ENCODE data around the gene TDRD10. TPM values are rescaled to one million over a fixed set of nuclear protein-coding genes. Genes with fewer than 3 reads are reported as not detected.

TDRD10 gene
- under 1 TPM in 1 of 2 donors, not detected in 1; 0.12 TPM for total RNA-seq
- total RNA-seq, result 0 reads per million in 2 donors

- H3K36me3 Mint-ChIP-seq (ENCODE audit: low read depth), result peaks cover 12% of the 10 kb centered on the region
- peak within 1 kb of the TSS; percentile 47 for H3K27ac Mint-ChIP-seq
- ATAC-seq (peak; percentile 58), DNase-seq (peak in 1 of 3 donors; percentile 18)
- no peaks in the 10 kb centered on the region for H3K9me3 ChIP-seq (ENCODE audit: control insufficient read depth, low read length, poor library complexity, severe bottlenecking)
- H3K4me1 Mint-ChIP-seq, result peaks cover 6% of the 10 kb centered on the region
- peak within 1 kb of the TSS; percentile 79 for H3K4me3 Mint-ChIP-seq
- peaks cover 50% of the 10 kb centered on the region for H3K27me3 Mint-ChIP-seq
Measured at GRCh38 chr1:154502066-154502743, at the start of gene TDRD10, which contains the start of gene SHE. Gene TDRD10 (plus strand): TSS chr1:154502219. CDS start chr1:154506904, 4,685 bp downstream. Gene SHE (minus strand): TSS chr1:154502412. CDS start chr1:154502026, 386 bp downstream.

DNA sequence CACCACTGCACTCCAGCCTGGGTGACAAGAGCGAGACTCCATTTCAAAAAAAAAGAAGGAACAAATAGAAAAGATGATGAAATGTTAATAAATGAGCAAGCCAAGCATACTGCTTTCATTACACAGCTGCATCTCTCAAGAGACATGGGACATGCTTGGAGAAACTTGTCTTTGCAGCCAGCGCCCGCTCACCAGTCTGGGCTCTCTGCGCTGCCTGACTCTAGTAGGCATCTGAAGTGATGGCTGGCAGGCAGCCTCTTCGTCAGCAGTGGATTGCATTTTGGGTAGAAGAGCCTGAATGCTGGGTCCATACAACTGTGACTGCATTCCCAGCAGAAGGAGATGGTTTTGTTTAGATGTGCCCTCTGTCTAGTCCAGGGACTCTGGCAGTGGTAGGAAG, 48.9 kb upstream of the TDRD10 start:
- H3K36me3 Mint-ChIP-seq (ENCODE audit: low read depth), result peaks cover 22% of the 10 kb centered on the region
- DNase-seq, result no peak
- H3K9me3 ChIP-seq (ENCODE audit: control insufficient read depth, low read length, poor library complexity, severe bottlenecking), result no peaks in the 10 kb centered on the region
- H3K27ac Mint-ChIP-seq, result peak overlapping the region; percentile 92
- H3K27me3 Mint-ChIP-seq, result no peaks in the 10 kb centered on the region
- H3K4me3 Mint-ChIP-seq, result no peak overlapping the region
- H3K4me1 Mint-ChIP-seq, result peaks cover 20% of the 10 kb centered on the region
- no peak for ATAC-seq

DNA sequence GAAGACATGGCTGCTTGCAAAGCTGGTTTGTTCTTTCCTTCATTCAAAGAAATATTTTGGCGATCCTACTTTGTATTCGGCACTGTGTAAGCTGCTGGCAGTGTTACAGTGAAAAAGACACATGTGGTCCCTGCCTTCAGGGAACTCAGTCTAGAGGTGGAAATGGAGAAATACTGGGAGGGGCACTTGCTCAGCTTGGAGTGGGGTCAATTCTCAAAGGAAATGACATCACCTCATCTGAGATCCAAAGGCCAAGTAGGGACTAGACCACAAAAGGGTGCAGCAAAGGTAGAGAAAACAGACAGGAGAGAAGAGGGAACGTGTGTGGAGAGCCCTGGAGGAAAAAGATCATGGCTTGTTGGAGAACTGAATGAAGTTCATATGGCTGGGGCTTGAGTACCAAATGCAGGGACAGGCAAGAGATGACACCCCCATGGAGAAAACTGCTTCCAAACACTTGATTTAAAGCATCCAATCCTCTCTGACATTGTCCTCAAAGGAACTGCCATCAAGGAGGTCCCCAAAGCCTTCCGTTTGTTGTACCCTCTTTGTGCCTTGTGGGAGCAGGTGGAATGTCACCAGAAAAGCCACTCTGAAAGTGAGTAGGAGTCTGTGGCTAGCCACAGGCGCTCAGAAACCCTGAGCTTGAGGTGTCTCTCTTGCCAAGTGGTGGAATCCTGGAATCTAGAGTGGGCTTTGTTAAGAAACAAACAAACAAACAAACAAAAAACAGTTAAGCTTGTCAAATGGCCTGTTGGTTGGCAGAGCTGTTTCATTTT, 48.3 kb upstream of the TDRD10 start:
- Mint-ChIP-seq H3K36me3 (ENCODE audit: low read depth) (peaks cover 22% of the 10 kb centered on the region), H3K27ac (peak overlapping the region; percentile 92), H3K4me1 (peaks cover 20% of the 10 kb centered on the region), H3K27me3 (no peaks in the 10 kb centered on the region), H3K4me3 (no peak overlapping the region)
- ATAC-seq (no peak), DNase-seq (no peak)
- no peaks in the 10 kb centered on the region for H3K9me3 ChIP-seq (ENCODE audit: control insufficient read depth, low read length, poor library complexity, severe bottlenecking)

DNA sequence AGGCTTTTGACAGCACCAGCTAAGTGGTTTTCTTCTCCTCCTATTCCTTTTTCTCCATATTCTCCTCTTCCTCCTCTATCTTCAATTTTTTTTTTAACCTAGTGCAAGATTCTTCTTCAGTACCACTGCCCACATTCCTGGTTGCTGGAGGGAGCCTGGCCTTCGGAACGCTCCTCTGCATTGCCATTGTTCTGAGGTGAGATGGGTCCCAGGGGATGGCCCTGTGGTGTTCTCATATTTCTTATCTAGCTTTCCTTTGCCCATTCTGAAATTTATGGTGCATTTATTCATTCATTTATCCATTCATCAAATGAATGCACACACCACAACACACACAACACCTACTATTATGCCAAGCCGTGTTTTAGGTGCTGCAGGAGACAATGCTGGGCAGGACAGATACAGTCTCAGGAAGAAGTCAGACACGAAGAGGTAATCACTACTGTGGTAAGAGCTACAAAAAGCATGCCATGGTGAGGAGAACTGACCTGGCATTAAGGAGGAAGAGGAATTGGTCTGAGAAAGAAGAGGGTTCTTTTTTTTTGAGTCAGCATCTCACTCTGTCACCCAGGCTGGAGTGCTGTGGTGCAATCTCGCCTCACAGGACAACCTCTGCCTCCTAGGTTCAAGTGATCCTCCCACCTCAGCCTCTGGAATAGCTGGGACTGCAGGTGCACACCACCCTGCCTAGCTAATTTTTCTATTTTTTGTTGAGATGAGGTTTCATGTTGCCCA, 47.5 kb upstream of the TDRD10 start:
- no peak for DNase-seq
- Mint-ChIP-seq H3K4me1 (peaks cover 20% of the 10 kb centered on the region), H3K36me3 (ENCODE audit: low read depth) (peaks cover 22% of the 10 kb centered on the region), H3K4me3 (no peak overlapping the region), H3K27ac (peak overlapping the region; percentile 92), H3K27me3 (no peaks in the 10 kb centered on the region)
- H3K9me3 ChIP-seq (ENCODE audit: control insufficient read depth, low read length, poor library complexity, severe bottlenecking), result no peaks in the 10 kb centered on the region
- no peak for ATAC-seq

DNA sequence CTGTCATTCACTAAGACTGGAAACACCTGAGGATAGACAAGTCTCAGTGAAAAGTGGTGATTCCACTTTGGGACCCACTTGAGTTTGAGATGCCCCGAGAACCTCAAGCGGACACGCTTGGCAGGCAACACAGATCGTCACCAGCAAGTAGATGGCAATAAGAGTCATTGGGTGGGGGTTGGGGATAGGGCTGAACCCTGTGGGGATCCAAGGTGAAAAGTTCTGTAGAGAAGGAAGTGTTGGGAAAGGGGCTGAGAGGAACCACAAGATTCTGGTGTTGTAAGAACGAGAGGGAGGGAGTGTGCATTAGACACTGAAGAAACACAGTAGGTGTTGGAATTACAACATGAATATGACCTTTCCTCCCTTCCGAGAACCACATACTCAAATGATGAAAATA, 45.4 kb upstream of the TDRD10 start:
- no peak overlapping the region for H3K4me3 Mint-ChIP-seq
- peaks cover 33% of the 10 kb centered on the region for H3K4me1 Mint-ChIP-seq
- no peak for ATAC-seq
- no peak overlapping the region for H3K27ac Mint-ChIP-seq
- no peak for DNase-seq
- H3K36me3 Mint-ChIP-seq (ENCODE audit: low read depth), result peaks cover 25% of the 10 kb centered on the region
- no peaks in the 10 kb centered on the region for H3K9me3 ChIP-seq (ENCODE audit: control insufficient read depth, low read length, poor library complexity, severe bottlenecking)
- H3K27me3 Mint-ChIP-seq, result no peaks in the 10 kb centered on the region

- H3K9me3 ChIP-seq (ENCODE audit: control insufficient read depth, low read length, poor library complexity, severe bottlenecking), result no peaks in the 10 kb centered on the region
- Mint-ChIP-seq H3K27me3 (no peaks in the 10 kb centered on the region), H3K4me3 (no peak overlapping the region), H3K36me3 (ENCODE audit: low read depth) (peaks cover 14% of the 10 kb centered on the region), H3K27ac (peak overlapping the region; percentile 97), H3K4me1 (peaks cover 33% of the 10 kb centered on the region)
- DNase-seq (no peak), ATAC-seq (no peak)
Measured at GRCh38 chr1:154459080-154459479, 42.9 kb upstream of the TDRD10 start.

- ATAC-seq (no peak), DNase-seq (no peak)
- Mint-ChIP-seq H3K4me1 (peaks cover 39% of the 10 kb centered on the region), H3K27ac (peak overlapping the region; percentile 97), H3K27me3 (no peaks in the 10 kb centered on the region), H3K36me3 (ENCODE audit: low read depth) (peaks cover 11% of the 10 kb centered on the region), H3K4me3 (peak overlapping the region; percentile 82)
- no peaks in the 10 kb centered on the region for H3K9me3 ChIP-seq (ENCODE audit: control insufficient read depth, low read length, poor library complexity, severe bottlenecking)
Measured at GRCh38 chr1:154460695-154461260, 41.2 kb upstream of the TDRD10 start.

GRCh38 chr1:154463512-154463990, 38.5 kb upstream of the TDRD10 start:
- Mint-ChIP-seq H3K4me3 (peak overlapping the region; percentile 86), H3K27ac (peak overlapping the region; percentile 93), H3K36me3 (ENCODE audit: low read depth) (peaks cover 5% of the 10 kb centered on the region), H3K27me3 (no peaks in the 10 kb centered on the region), H3K4me1 (peaks cover 65% of the 10 kb centered on the region)
- ATAC-seq, result peak; percentile 70
- DNase-seq, result peak; percentile 42 to 58 (median 51)
- no peaks in the 10 kb centered on the region for H3K9me3 ChIP-seq (ENCODE audit: control insufficient read depth, low read length, poor library complexity, severe bottlenecking)

DNA sequence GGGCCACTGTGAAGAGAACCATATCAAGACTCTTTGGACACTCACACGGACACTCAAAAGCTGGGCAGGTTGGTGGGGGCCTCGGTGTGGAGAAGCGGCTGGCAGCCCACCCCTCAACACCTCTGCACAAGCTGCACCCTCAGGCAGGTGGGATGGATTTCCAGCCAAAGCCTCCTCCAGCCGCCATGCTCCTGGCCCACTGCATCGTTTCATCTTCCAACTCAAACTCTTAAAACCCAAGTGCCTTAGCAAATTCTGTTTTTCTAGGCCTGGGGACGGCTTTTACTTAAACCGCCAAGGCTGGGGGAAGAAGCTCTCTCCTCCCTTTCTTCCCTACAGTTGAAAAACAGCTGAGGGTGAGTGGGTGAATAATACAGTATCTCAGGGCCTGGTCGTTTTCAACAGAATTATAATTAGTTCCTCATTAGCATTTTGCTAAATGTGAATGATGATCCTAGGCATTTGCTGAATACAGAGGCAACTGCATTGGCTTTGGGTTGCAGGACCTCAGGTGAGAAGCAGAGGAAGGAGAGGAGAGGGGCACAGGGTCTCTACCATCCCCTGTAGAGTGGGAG, 36.3 kb upstream of the TDRD10 start:
- H3K9me3 ChIP-seq (ENCODE audit: control insufficient read depth, low read length, poor library complexity, severe bottlenecking), result no peaks in the 10 kb centered on the region
- Mint-ChIP-seq H3K27me3 (no peaks in the 10 kb centered on the region), H3K4me1 (peaks cover 68% of the 10 kb centered on the region), H3K27ac (peak overlapping the region; percentile 93), H3K4me3 (peak overlapping the region; percentile 79), H3K36me3 (ENCODE audit: low read depth) (peaks cover 2% of the 10 kb centered on the region)
- DNase-seq (no peak), ATAC-seq (no peak)

GRCh38 chr1:154466206-154466605, 35.8 kb upstream of the TDRD10 start:
- no peak for ATAC-seq
- H3K9me3 ChIP-seq (ENCODE audit: control insufficient read depth, low read length, poor library complexity, severe bottlenecking), result no peaks in the 10 kb centered on the region
- H3K4me1 Mint-ChIP-seq, result peaks cover 65% of the 10 kb centered on the region
- DNase-seq, result no peak
- H3K36me3 Mint-ChIP-seq (ENCODE audit: low read depth), result no peaks in the 10 kb centered on the region
- H3K27ac Mint-ChIP-seq, result peak overlapping the region; percentile 93
- no peaks in the 10 kb centered on the region for H3K27me3 Mint-ChIP-seq
- peak overlapping the region; percentile 79 for H3K4me3 Mint-ChIP-seq

GRCh38 chr1:154466921-154467417, 35.0 kb upstream of the TDRD10 start:
- no peaks in the 10 kb centered on the region for H3K36me3 Mint-ChIP-seq (ENCODE audit: low read depth)
- H3K4me1 Mint-ChIP-seq, result peaks cover 61% of the 10 kb centered on the region
- no peaks in the 10 kb centered on the region for H3K27me3 Mint-ChIP-seq
- no peaks in the 10 kb centered on the region for H3K9me3 ChIP-seq (ENCODE audit: control insufficient read depth, low read length, poor library complexity, severe bottlenecking)
- peak overlapping the region; percentile 93 for H3K27ac Mint-ChIP-seq
- H3K4me3 Mint-ChIP-seq, result peak overlapping the region; percentile 79
- ATAC-seq (no peak), DNase-seq (no peak)

GRCh38 chr1:154467434-154468102, 34.5 kb upstream of the TDRD10 start:
- peak; percentile 21 for ATAC-seq
- Mint-ChIP-seq H3K27me3 (no peaks in the 10 kb centered on the region), H3K27ac (peak overlapping the region; percentile 93), H3K36me3 (ENCODE audit: low read depth) (no peaks in the 10 kb centered on the region), H3K4me3 (peak overlapping the region; percentile 70), H3K4me1 (peaks cover 58% of the 10 kb centered on the region)
- no peaks in the 10 kb centered on the region for H3K9me3 ChIP-seq (ENCODE audit: control insufficient read depth, low read length, poor library complexity, severe bottlenecking)
- no peak for DNase-seq
